RPMI7951 (cell line): ENCODE results near the gene OR5AL1. TPM values are rescaled to one million over a fixed set of nuclear protein-coding genes. Genes with fewer than 3 reads are reported as not detected.
"Not testable (repeated sequence)": the region's sequence is repeated elsewhere in the genome, so short reads cannot be mapped to it uniquely, and the experiment has no call there.

ENCODE experiments used
- DNase-seq: peaks from one replicate; pipeline ENCODE4 v3.0.0-alpha.2; 2012; ENCODE audit warnings: low read depth
- total RNA-seq: library from RNA; depleted of rRNA; stranded (reverse); fragments of >200 nt; shearing (Covaris generic); gene quantifications from 2 replicates; pipeline ENCODE4 v1.2.3, GENCODE V29; 2014; rRNA removed

OR5AL1 gene
- not detected in 2 replicates for total RNA-seq

- DNase-seq, result no peak
Observed at GRCh38 chr11:56412396-56412795, at the start of gene OR5AL1. TSS of gene OR5AL1 (plus strand) at chr11:56412696.

- DNase-seq, result no peak
Observed at GRCh38 chr11:56375324-56375723, 37.2 kb upstream of the OR5AL1 start, which contains the start of gene OR8U1. TSS of gene OR8U1 (plus strand) at chr11:56375624. CDS start at chr11:56375624, 0 bp downstream.

- no peak for DNase-seq
Observed at GRCh38 chr11:56380120-56380519, 32.4 kb upstream of the OR5AL1 start.

GRCh38 chr11:56394381-56394780 lies 18.1 kb upstream of the OR5AL1 start:
- DNase-seq, result no peak

- no peak for DNase-seq
Observed at GRCh38 chr11:56396047-56396446, 16.4 kb upstream of the OR5AL1 start.

GRCh38 chr11:56401858-56402461 lies 10.5 kb upstream of the OR5AL1 start:
- DNase-seq, result not testable (repeated sequence)

GRCh38 chr11:56404393-56404792 lies 8.1 kb upstream of the OR5AL1 start:
- no peak for DNase-seq

- DNase-seq, result no peak
Observed at GRCh38 chr11:56410801-56411200, 1.7 kb upstream of the OR5AL1 start.

GRCh38 chr11:56453521-56453920 lies 41.0 kb downstream of the OR5AL1 start:
- no peak for DNase-seq

- no peak for DNase-seq
Observed at GRCh38 chr11:56457076-56457475, 44.6 kb downstream of the OR5AL1 start.

Other genes starting within 250 kb of the OR5AL1 start
- gene OR5J2, start 236.1 kb upstream of the OR5AL1 start, total RNA-seq, result not detected in 2 replicates
- gene OR5T2, start 178.4 kb upstream of the OR5AL1 start, total RNA-seq, result not detected in 2 replicates
- gene OR5T3, start 160.4 kb upstream of the OR5AL1 start, total RNA-seq, result not detected in 2 replicates
- not detected in 2 replicates for gene OR5T1, start 138.5 kb upstream of the OR5AL1 start, total RNA-seq
- not detected in 2 replicates for gene OR8H1, start 120.4 kb upstream of the OR5AL1 start, total RNA-seq
- not detected in 2 replicates for gene OR8K3, start 97.6 kb upstream of the OR5AL1 start, total RNA-seq
- gene OR8K1, start 66.7 kb upstream of the OR5AL1 start, total RNA-seq, result not detected in 2 replicates
- gene OR8J1, start 58.4 kb upstream of the OR5AL1 start, total RNA-seq, result not detected in 2 replicates
- gene OR8U1, start 37.1 kb upstream of the OR5AL1 start, total RNA-seq, result not detected in 2 replicates
- not detected in 2 replicates for gene OR5M3, start 60.7 kb downstream of the OR5AL1 start, total RNA-seq
- gene OR5M8, start 78.7 kb downstream of the OR5AL1 start, total RNA-seq, result not detected in 2 replicates
- not detected in 2 replicates for gene OR5M11, start 130.6 kb downstream of the OR5AL1 start, total RNA-seq
- not detected in 2 replicates for gene OR5M10, start 165.0 kb downstream of the OR5AL1 start, total RNA-seq
- gene OR5M1, start 202.2 kb downstream of the OR5AL1 start, total RNA-seq, result not detected in 2 replicates
- gene OR5AP2, start 229.7 kb downstream of the OR5AL1 start, total RNA-seq, result not detected in 2 replicates